AG09319 (cell line): ENCODE measurements around the gene C8A.

ENCODE experiments used
- DNase-seq: peaks from one replicate; pipeline ENCODE4 v3.0.0-alpha.2; 2010; ENCODE audit warnings: low read depth; ENCODE audit errors: extremely low read depth
- CTCF ChIP-seq: IDR thresholded peaks from 2 replicates; pipeline ENCODE4 v1.5.1; 2011; ENCODE audit warnings: low read depth, mild to moderate bottlenecking, inconsistent platforms, low read length, moderate library complexity

C8A gene

GRCh38 chr1:56827711-56828110 lies 26.9 kb upstream of the C8A start:
- DNase-seq = no peak
- no peak for TF ChIP-seq CTCF

- no peak for DNase-seq
- no peak for TF ChIP-seq CTCF
Observed at GRCh38 chr1:56830052-56830451, 24.5 kb upstream of the C8A start.

DNA sequence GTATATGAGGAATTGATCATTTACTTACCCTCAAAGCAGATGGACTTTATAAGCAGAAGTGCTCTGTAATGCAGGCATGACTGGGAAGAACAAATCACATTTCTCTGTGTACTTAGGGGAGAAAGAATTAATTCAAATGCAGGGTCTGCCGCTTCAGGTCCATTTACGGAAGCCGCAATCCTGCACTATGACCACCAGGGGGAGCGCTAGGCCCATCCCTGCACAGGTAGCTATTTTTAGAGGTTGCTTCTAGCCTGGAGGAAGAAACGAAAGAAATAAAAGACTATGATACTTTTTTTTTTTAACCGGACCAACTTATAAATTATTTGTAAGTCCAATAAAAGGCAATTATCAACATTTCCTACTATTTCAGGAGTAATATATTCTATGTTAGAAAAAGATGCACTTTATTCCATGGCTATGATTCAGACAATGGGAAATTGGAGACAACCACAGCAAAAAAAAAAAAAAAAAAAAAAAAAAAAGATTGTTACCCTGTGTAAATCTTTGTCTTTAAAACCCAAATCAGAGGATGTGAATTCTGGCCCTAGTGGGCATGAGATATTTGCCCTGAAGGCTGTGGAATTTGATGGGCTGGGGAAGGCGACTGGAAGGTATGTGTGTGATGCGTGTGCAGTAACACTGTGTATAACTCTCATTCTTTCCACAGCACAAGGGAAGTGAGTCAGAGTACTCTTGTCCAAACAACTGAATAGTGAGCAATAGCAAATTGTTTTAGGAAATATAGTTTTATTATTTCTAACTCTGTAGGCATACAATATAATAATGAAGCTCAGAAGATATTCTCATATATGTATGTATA lies 22.5 kb upstream of the C8A start:
- peak; percentile 93 for TF ChIP-seq CTCF
- DNase-seq = peak; percentile 79

DNA sequence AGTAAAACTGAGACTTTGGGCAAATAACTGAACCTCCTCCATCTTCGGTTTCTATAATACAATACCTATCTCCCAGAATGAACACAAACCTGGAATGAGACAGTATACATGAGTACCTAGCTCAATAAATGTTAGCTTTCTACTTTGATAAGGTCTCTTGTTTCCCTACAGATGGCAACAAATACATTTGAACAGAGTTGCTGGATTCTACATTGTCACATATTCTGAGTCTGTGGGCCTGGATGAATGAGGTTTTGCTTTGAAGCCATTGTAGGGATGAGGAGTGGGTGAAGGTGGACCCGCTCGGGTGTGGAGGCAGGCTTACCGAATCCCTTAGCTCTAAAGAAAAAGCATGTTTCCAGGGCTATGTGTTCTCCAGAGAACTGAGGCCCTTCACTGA lies 21.5 kb upstream of the C8A start:
- no peak for TF ChIP-seq CTCF
- DNase-seq = no peak

DNA sequence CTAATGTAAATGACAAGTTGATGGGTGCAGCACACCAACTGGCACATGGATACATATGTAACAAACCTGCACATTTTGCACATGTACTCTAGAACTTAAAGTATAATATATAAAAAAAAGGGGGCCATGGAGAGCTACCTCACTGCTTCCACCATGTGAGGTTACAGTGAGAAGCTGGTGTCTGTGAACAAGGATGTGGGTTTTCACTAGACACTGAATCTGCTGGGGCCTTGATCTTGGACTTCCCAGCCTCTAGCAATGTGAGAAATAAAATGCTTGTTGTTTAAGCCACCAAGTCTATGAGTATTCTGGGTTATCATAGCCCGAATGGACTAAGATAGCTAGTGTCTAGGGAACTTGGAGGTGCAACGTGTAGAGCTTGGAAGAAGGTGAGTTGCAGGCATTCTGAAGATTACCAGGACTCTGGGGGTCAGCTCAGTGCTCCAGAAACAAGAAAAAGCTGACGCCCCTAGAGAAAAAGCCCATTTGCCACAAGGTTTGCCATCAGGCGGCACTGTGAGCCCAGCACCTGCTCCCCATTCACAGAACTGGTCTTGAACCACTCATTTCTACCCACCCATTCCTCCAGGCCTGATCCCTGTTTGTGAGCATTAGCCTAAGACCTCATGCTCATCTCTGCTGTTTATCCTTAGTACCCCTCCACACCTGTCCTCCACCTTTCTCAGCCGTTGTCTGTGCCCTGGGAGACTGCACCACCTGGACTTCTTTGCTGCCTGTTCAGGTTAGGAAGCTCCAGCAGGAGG lies 20.3 kb upstream of the C8A start:
- TF ChIP-seq CTCF = no peak
- no peak for DNase-seq

DNA sequence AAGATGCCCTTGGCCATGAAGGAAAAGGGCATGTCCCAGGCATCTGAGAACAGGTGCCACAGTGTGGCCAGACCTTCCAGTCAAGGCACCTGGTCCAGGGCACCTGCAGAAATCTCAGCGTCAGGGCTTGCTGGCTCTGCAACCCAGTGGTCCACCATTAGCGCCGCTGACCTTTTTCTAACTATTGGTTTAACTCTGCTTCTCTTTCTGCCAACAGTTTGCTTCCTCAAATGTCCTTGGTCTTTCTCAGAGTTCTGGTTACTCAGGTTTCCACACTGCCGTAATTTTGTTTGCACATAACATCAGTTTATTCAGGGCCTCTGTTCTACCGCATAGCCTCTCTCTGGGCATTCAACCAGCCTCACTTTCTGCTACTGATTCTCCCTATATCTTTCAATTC lies 18.9 kb upstream of the C8A start:
- no peak for DNase-seq
- no peak for TF ChIP-seq CTCF

- DNase-seq = no peak
- TF ChIP-seq CTCF = no peak
Observed at GRCh38 chr1:56836359-56836758, 18.2 kb upstream of the C8A start.
